GM21825 (cell line): Measurements from ENCODE around the gene ERC2.
"Not testable (repeated sequence)": the region's sequence is repeated elsewhere in the genome, so short reads cannot be mapped to it uniquely, and the experiment has no call there.

Experiments used
- ATAC-seq: cut with Tn5 transposase; IDR thresholded peaks from one replicate; pipeline ENCODE4 v1.9.1; 2021; ENCODE audit warnings: mild to moderate bottlenecking, moderate library complexity; ENCODE audit not compliant: unreplicated experiment

Gene ERC2

GRCh38 chr3:56081246-56081645 is 387.0 kb downstream of the ERC2 start:
- ATAC-seq: no peak

- no peak for ATAC-seq
Measured at GRCh38 chr3:56076746-56077145, 391.5 kb downstream of the ERC2 start.

DNA sequence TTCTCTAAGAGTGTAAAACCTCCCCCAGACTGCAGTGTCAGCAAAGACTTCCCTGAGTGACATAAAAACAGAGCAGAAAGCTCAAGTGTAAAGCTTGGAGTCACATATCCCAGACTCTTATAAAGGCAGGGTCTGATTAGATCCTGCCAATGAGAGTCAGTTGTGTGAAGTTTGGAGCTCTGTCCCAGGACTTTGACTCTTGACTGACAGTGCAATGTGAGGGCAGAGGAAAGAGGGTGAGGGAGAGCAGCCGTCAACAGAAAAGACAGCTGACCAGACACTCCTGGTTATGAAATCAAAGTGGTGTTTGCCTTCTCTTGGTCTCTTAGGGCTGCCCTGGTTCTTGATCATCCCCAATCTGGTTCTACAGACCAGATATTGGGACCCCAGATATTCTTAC is 393.2 kb downstream of the ERC2 start:
- ATAC-seq: no peak

- ATAC-seq: no peak
Measured at GRCh38 chr3:56069766-56070165, 398.5 kb downstream of the ERC2 start.

- not testable (repeated sequence) for ATAC-seq
Measured at GRCh38 chr3:56066405-56066804, 401.9 kb downstream of the ERC2 start.

GRCh38 chr3:56064684-56065083 is 403.6 kb downstream of the ERC2 start:
- ATAC-seq: no peak

GRCh38 chr3:56061279-56061626 is 407.0 kb downstream of the ERC2 start:
- ATAC-seq: no peak

- ATAC-seq: no peak
Measured at GRCh38 chr3:56060521-56061278, 407.6 kb downstream of the ERC2 start.

- ATAC-seq: no peak
Measured at GRCh38 chr3:56059731-56060130, 408.5 kb downstream of the ERC2 start.

GRCh38 chr3:56055951-56056350 is 412.3 kb downstream of the ERC2 start:
- ATAC-seq: no peak

GRCh38 chr3:56055546-56055945 is 412.7 kb downstream of the ERC2 start:
- no peak for ATAC-seq

DNA sequence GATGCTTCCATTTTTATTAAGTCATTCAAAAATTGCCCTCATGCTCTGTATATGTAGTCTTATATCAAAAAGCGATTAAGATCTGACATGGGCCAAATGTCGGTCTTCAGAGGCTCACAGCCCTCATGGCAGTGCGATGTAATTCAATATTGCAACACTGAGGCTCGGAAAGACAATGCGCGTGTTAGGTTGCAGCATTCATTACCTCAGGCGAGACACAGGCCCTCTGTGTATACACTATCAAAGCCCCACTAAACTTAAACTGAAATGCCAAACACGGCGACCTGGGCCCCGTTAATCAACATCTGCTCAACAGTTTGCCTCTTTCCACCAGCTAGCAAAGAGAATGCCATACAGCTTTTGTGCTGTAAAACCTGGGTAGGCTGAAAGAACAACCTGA is 413.4 kb downstream of the ERC2 start:
- ATAC-seq: no peak

- ATAC-seq: no peak
Measured at GRCh38 chr3:56053727-56054126, 414.5 kb downstream of the ERC2 start.

DNA sequence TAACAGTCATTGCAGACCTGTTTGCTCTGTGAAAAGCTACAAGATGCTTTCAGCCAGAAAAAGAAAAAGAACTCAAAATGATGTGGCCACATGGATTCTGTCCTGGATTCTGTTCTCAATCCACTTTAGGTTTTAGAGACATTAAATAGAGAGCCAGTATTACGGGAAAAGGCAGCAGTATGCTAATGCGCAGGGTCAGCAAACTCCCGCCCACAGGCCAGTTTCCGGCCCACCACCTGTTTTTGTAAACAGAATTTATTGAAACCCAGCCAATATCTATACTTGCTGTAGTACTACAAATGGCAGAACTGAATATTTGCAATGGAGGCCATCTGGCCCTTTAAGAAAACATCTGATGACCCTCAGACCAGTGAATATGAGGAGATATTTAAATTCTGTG is 416.1 kb downstream of the ERC2 start:
- ATAC-seq: no peak

DNA sequence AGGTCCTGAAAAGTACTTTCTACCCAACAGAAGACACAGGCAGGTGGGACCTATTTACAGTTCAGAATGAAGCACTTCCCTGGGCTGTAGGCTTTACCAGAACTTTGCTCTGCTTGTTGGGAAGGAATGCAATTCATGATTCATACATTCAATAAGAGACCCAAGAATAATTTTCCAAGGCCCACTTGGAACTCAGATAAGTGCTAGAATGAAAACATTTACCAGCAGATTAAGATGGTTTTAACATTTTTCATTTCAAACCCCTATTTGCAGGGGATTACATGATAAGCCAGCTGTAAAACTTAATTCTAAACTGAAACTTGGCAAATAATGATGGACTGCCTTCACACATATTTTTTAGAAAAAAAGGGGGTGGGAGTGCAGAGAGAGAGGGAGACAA is 417.2 kb downstream of the ERC2 start:
- ATAC-seq: no peak

DNA sequence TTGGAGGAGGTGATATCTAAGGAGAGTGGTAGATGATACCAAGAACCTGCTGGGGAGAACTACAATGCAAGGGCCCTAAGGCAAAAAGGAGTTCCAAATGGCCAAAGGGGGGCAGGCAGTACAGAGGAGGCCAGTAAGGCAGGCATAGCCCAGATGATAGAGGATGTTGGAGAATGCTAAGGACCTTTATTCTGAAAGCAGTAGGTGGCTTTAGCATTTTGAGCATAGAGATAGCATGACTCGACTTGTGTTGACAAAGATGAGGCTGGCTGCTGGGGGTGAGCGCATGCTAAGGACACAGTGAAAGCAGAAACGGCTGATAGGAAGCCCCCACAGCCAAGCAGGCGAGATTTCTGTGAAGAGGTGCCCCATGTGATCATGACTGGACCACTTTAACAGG is 419.3 kb downstream of the ERC2 start:
- ATAC-seq: no peak

GRCh38 chr3:56048331-56048730 is 419.9 kb downstream of the ERC2 start:
- no peak for ATAC-seq

DNA sequence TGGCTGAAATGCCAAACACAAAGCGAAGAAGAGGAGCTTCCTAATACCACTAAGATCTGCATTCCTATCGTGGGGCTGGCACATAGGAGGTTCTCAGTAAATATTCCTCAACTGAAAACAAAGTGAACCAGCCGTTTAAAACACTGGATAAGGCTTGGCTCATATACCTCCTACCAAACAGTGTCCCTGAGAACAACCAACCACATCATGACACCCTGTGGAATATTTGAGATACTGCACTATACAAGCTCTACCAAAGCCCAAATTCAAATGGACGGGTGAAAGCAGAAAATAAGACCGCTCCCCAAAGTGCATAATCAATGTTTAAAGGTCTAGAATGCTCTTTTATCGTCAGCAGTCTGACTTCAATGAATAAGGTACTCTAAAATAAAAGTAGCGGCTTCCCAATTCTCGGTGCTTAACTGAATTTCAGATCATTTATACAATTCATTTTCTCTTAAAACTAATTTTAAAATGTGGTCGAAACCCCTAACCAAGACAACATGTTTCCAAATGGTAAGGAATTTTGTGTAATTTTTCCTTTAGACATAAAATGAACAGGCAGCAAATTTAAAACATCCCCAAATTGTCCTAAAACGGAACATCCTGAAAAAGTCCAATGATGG is 425.8 kb downstream of the ERC2 start:
- no peak for ATAC-seq

GRCh38 chr3:56025326-56025725 is 442.9 kb downstream of the ERC2 start:
- ATAC-seq: no peak

- no peak for ATAC-seq
Measured at GRCh38 chr3:56023546-56023945, 444.7 kb downstream of the ERC2 start.

DNA sequence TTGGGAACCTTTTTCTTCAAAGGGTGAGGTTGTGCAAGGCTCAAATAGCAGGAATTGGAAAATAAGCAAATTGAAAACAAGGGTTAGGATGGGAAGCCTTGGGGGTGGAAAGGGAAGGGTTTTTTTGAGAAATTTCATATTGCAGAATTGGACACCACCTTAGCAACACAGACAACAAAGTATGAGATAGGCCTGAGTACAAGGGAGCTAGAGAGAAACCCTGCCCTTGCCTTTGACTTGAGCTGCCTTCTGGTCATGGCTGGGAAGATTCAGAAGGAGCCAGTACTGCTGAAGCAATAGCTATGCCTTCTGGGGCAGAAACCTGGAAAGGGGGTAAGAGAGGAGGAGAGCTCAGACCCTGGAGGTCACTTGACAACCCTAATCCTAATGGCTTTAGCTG is 445.6 kb downstream of the ERC2 start:
- ATAC-seq: no peak

GRCh38 chr3:56019490-56020146 is 448.6 kb downstream of the ERC2 start:
- no peak for ATAC-seq
